Upper lobe of left lung (tissue), 4 donors: ENCODE measurements around the gene IRX2.

Source experiments
- CTCF ChIP-seq, 6 experiments: fragments of 450-650 bp in 4 of 6; fragments of 200-600 bp in 2 of 6; sonication (generic) in 2 of 6; IDR thresholded peaks; one replicate each; pipeline ENCODE4 v1.5.1; 2016 to 2019; ENCODE audit warnings: antibody characterized with exemption in 6 of 6
- POLR2AphosphoS5 ChIP-seq, 2 donors: sonication (generic); formaldehyde crosslinking; IDR thresholded peaks; one replicate each; pipeline ENCODE4 v1.5.1; 2017; ENCODE audit warnings: antibody characterized with exemption in 2 of 2

- TF ChIP-seq CTCF (IDR thresholded peaks at IDR 0.05) (no peak), POLR2AphosphoS5 (IDR thresholded peaks at IDR 0.05) (no peak)
These were observed 7.0 kb downstream of the IRX2 start for GRCh38 chr5:2744485-2744884.
